Esophagus squamous epithelium (tissue), 4 donors: Measurements from ENCODE around the gene FAM200B.

Experiments
- POLR2A ChIP-seq, 4 donors: fragments of 450-650 bp; IDR thresholded peaks; one replicate each; pipeline ENCODE4 v1.6.1; 2017; ENCODE audit warnings: antibody characterized with exemption in 4 of 4, mild to moderate bottlenecking in 4 of 4, moderate library complexity in 3 of 4
- TF ChIP-seq, protein P1 (sequence below), 6 experiments: fragments of 450-650 bp in 4 of 6; fragments of 200-600 bp in 2 of 6; sonication (generic) in 2 of 6; IDR thresholded peaks; one replicate each; pipeline ENCODE4 v1.5.1; 2016 to 2019; ENCODE audit warnings: antibody characterized with exemption in 6 of 6, mild to moderate bottlenecking in 4 of 6, moderate library complexity in 4 of 6

DNA sequence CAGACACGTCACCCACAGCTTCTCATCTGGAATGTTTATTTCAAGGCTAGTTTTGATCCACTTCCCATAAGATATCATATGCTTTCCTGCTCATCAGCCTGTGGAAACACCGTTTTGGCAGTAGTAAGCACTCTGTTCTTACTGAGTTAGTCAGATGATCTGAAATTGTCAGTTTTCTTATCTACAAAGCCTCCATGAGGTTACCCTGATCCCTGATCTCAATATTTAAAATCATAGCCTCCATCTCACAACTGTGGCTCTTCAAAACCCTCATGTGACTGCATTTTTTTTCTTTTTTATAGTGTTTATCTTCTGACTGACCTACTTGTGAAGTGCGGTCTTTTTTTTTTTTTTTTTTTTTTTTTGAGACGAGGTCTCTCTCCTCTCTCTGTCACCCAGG is 44.0 kb downstream of the FAM200B start:
- TF ChIP-seq, protein P1, sequence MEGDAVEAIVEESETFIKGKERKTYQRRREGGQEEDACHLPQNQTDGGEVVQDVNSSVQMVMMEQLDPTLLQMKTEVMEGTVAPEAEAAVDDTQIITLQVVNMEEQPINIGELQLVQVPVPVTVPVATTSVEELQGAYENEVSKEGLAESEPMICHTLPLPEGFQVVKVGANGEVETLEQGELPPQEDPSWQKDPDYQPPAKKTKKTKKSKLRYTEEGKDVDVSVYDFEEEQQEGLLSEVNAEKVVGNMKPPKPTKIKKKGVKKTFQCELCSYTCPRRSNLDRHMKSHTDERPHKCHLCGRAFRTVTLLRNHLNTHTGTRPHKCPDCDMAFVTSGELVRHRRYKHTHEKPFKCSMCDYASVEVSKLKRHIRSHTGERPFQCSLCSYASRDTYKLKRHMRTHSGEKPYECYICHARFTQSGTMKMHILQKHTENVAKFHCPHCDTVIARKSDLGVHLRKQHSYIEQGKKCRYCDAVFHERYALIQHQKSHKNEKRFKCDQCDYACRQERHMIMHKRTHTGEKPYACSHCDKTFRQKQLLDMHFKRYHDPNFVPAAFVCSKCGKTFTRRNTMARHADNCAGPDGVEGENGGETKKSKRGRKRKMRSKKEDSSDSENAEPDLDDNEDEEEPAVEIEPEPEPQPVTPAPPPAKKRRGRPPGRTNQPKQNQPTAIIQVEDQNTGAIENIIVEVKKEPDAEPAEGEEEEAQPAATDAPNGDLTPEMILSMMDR (IDR thresholded peaks at IDR 0.05) = no peak
- no peak for TF ChIP-seq POLR2A (IDR thresholded peaks at IDR 0.05)
